H9 (cell line): ENCODE results near the gene HLF. TPM values are rescaled to one million over a fixed set of nuclear protein-coding genes. Genes with fewer than 3 reads are reported as not detected.

Experiments
- DNase-seq: peaks from one replicate; pipeline ENCODE4 v3.0.0-alpha.2; 2017
- H2AFZ ChIP-seq: one replicate; pipeline ENCODE4 v1.6.1; 2013; ENCODE audit warnings: mild to moderate bottlenecking, low read length, control low read depth, moderate library complexity
- H2AK5ac ChIP-seq: 2 replicates; pipeline ENCODE4 v1.6.1; 2013; ENCODE audit warnings: low read length, control low read depth, mixed read lengths; ENCODE audit not compliant: insufficient read length
- H2BK120ac ChIP-seq: one replicate; pipeline ENCODE4 v1.6.1; 2013; ENCODE audit warnings: low read depth, mild to moderate bottlenecking, low read length, control low read depth, inconsistent platforms; ENCODE audit not compliant: poor library complexity, severe bottlenecking
- H2BK12ac ChIP-seq: 2 replicates; pipeline ENCODE4 v1.6.1; 2013; ENCODE audit warnings: low read length, control low read depth, mixed read lengths, low read depth; ENCODE audit not compliant: insufficient read length
- H2BK15ac ChIP-seq: 2 replicates; pipeline ENCODE4 v1.6.1; 2013; ENCODE audit warnings: low read depth, low read length, control low read depth
- H2BK20ac ChIP-seq: one replicate; pipeline ENCODE4 v1.6.1; 2013; ENCODE audit warnings: low read depth, mild to moderate bottlenecking, low read length, control low read depth, inconsistent platforms; ENCODE audit not compliant: poor library complexity, severe bottlenecking
- H2BK5ac ChIP-seq: 2 replicates; pipeline ENCODE4 v1.6.1; 2013; ENCODE audit warnings: low read length, control low read depth, mixed read lengths; ENCODE audit not compliant: insufficient read length
- H3K14ac ChIP-seq: 2 replicates; pipeline ENCODE4 v1.6.1; 2013; ENCODE audit warnings: low read length, control low read depth; ENCODE audit not compliant: insufficient read depth
- H3K18ac ChIP-seq: 2 replicates; pipeline ENCODE4 v1.6.1; 2013; ENCODE audit warnings: low read depth, mild to moderate bottlenecking, mixed read lengths, low read length, control low read depth; ENCODE audit not compliant: insufficient read length
- H3K23ac ChIP-seq: 2 replicates; pipeline ENCODE4 v1.6.1; 2013; ENCODE audit warnings: low read length, control low read depth, mixed read lengths, low read depth; ENCODE audit not compliant: insufficient read length
- H3K23me2 ChIP-seq: 2 replicates; pipeline ENCODE4 v1.6.1; 2013; ENCODE audit warnings: low read depth, mild to moderate bottlenecking, mixed read lengths, low read length, control low read depth; ENCODE audit not compliant: insufficient read length, poor library complexity, severe bottlenecking
- H3K27ac ChIP-seq: 2 replicates; pipeline ENCODE4 v1.5.1; 2013; ENCODE audit warnings: low read length, control low read depth, mixed read lengths, low read depth; ENCODE audit not compliant: insufficient read length
- H3K27me3 ChIP-seq: 2 replicates; pipeline ENCODE4 v1.6.1; 2013; ENCODE audit warnings: low read length, control low read depth, inconsistent platforms; ENCODE audit not compliant: insufficient read depth
- H3K4ac ChIP-seq: 2 replicates; pipeline ENCODE4 v1.6.1; 2013; ENCODE audit warnings: low read depth, mild to moderate bottlenecking, control low read depth, inconsistent platforms, low read length, moderate library complexity
- H3K4me1 ChIP-seq: 2 replicates; pipeline ENCODE4 v1.6.1; 2013; ENCODE audit warnings: low read length, control low read depth, inconsistent platforms; ENCODE audit not compliant: insufficient read depth
- H3K4me2 ChIP-seq: 2 replicates; pipeline ENCODE4 v1.6.1; 2013; ENCODE audit warnings: low read length, control low read depth, mixed read lengths; ENCODE audit not compliant: insufficient read length, insufficient read depth
- H3K56ac ChIP-seq: 2 replicates; pipeline ENCODE4 v1.6.1; 2013; ENCODE audit warnings: low read depth, mild to moderate bottlenecking, mixed read lengths, low read length, control low read depth; ENCODE audit not compliant: insufficient read length
- H3K79me1 ChIP-seq: 2 replicates; pipeline ENCODE4 v1.6.1; 2013; ENCODE audit warnings: low read depth, mild to moderate bottlenecking, moderate library complexity, low read length, control low read depth, inconsistent platforms; ENCODE audit not compliant: insufficient read depth, poor library complexity, severe bottlenecking
- H3K79me2 ChIP-seq: 2 replicates; pipeline ENCODE4 v1.6.1; 2013; ENCODE audit warnings: low read length, control low read depth, inconsistent platforms; ENCODE audit not compliant: insufficient read depth
- H3K9ac ChIP-seq: 2 replicates; pipeline ENCODE4 v1.6.1; 2013; ENCODE audit warnings: low read length, control low read depth, mixed read lengths; ENCODE audit not compliant: insufficient read length; ENCODE audit errors: extremely low read depth
- H3K9me3 ChIP-seq: one replicate; pipeline ENCODE4 v1.6.1; 2013; ENCODE audit warnings: low read depth, low read length, inconsistent platforms; ENCODE audit not compliant: control insufficient read depth
- H3T11ph ChIP-seq: one replicate; pipeline ENCODE4 v1.6.1; 2013; ENCODE audit warnings: mild to moderate bottlenecking, low read length, control low read depth, inconsistent platforms
- H4K20me1 ChIP-seq: one replicate; pipeline ENCODE4 v1.6.1; 2013; ENCODE audit not compliant: control insufficient read depth, insufficient read length, insufficient read depth
- H4K5ac ChIP-seq: 2 replicates; pipeline ENCODE4 v1.6.1; 2013; ENCODE audit warnings: low read depth, mild to moderate bottlenecking, mixed read lengths, low read length, control low read depth; ENCODE audit not compliant: insufficient read length
- H4K8ac ChIP-seq: replicated peaks from 2 replicates; pipeline ENCODE4 v1.6.1; 2013; ENCODE audit warnings: low read length, control low read depth, mixed read lengths, low read depth; ENCODE audit not compliant: insufficient read length
- H4K91ac ChIP-seq: 2 replicates; pipeline ENCODE4 v1.6.1; 2013; ENCODE audit warnings: low read depth, mild to moderate bottlenecking, moderate library complexity, mixed read lengths, low read length, control low read depth; ENCODE audit not compliant: insufficient read length
- H3K27ac Mint-ChIP-seq, 3 experiments: 2 replicates in 2 of 3; 3 replicates in 1 of 3; pipeline ENCODE4 v1.8.0; 2020 to 2021; ENCODE audit warnings: mixed read lengths in 3 of 3, mild to moderate bottlenecking in 1 of 3, moderate library complexity in 1 of 3
- H3K27me3 Mint-ChIP-seq: 2 replicates; pipeline ENCODE4 v1.8.0; 2021; ENCODE audit warnings: low read depth, mild to moderate bottlenecking, moderate library complexity, mixed read lengths
- H3K36me3 Mint-ChIP-seq, 3 experiments: 2 replicates in 2 of 3; 3 replicates in 1 of 3; pipeline ENCODE4 v1.8.0; 2020 to 2021; ENCODE audit warnings: low read depth in 3 of 3, mixed read lengths in 3 of 3; ENCODE audit not compliant: insufficient read depth in 1 of 3
- H3K4me1 Mint-ChIP-seq, 2 experiments: 2 replicates each; pipeline ENCODE4 v1.8.0; 2020; ENCODE audit warnings: mixed read lengths in 2 of 2
- H3K4me3 Mint-ChIP-seq, 2 experiments: 2 replicates in 1 of 2; 3 replicates in 1 of 2; pipeline ENCODE4 v1.8.0; 2020 to 2021; ENCODE audit warnings: mild to moderate bottlenecking in 2 of 2, mixed read lengths in 2 of 2, moderate library complexity in 1 of 2
- H3K9me3 Mint-ChIP-seq, 2 experiments: 2 replicates in 1 of 2; 3 replicates in 1 of 2; pipeline ENCODE4 v1.8.0; 2020; ENCODE audit warnings: mild to moderate bottlenecking in 2 of 2, mixed read lengths in 2 of 2, moderate library complexity in 1 of 2
- WGBS: extraction: QIAGEN DNeasy Blood & Tissue Kit; methylation state at CpG from one replicate; pipeline ENCODE4 v1.1.7; 2013; ENCODE audit warnings: missing lambda C conversion rate, low lambda C conversion rate, mixed read lengths; ENCODE audit not compliant: insufficient read length; ENCODE audit errors: extremely low coverage; 5-methylcytosine and 5-hydroxymethylcytosine counted together
- total RNA-seq: library from RNA; stranded (reverse); gene quantifications from 2 replicates; pipeline ENCODE4 v1.2.1, GENCODE V29; 2021
- TF ChIP-seq, protein P1 (sequence below): fragments of 200-600 bp; sonication (generic); conservative IDR thresholded peaks from 3 replicates; pipeline ENCODE4 v1.8.0; 2021; ENCODE audit warnings: antibody characterized with exemption, mild to moderate bottlenecking

Gene HLF
- total RNA-seq, 1 experiment from 2014 or later: 0.17 TPM

DNA sequence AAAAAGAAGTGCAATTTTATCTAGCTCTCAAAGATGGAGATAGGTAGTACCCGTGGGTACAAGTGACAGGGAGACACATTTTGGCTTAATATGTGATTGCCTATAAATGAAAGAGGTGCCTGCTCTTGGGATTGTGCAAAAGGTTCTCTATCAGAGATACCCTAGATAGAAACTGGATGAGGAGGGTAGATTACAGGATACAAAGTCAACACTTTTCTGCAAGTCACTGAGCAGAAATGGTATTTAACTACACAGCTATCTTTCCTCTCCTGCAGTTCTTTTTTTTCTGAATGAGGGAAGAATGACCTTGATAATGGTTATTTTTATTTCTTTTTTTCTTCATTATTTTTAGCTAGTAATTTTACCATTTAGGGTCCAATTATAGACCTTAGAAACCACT is 89.2 kb downstream of the HLF start:
- no peak overlapping the region for H3K14ac ChIP-seq
- H3T11ph ChIP-seq: no peak overlapping the region
- no peak overlapping the region for H4K8ac ChIP-seq
- no peak overlapping the region for H2BK12ac ChIP-seq
- no peaks in the 10 kb centered on the region for H3K4me1 ChIP-seq
- H2AK5ac ChIP-seq: no peak overlapping the region
- no peaks in the 10 kb centered on the region for H4K20me1 ChIP-seq
- Mint-ChIP-seq H3K27me3 (no peaks in the 10 kb centered on the region), H3K4me1 (peaks cover 19 to 27% of the 10 kb centered on the region in 2 experiments), H3K4me3 (no peak overlapping the region), H3K27ac (no peak overlapping the region), H3K9me3 (peaks cover 2 to 5% of the 10 kb centered on the region in 2 experiments; a peak in 1 of 5 replicates), H3K36me3 (no peaks in the 10 kb centered on the region)
- H2BK20ac ChIP-seq: no peak overlapping the region
- no peaks in the 10 kb centered on the region for H3K79me1 ChIP-seq
- no peak overlapping the region for H3K56ac ChIP-seq
- no peak overlapping the region for H2BK120ac ChIP-seq
- H3K23ac ChIP-seq: no peak overlapping the region
- H2AFZ ChIP-seq: no peak overlapping the region
- H3K4me2 ChIP-seq: no peak overlapping the region
- no peak for DNase-seq
- TF ChIP-seq, protein P1, sequence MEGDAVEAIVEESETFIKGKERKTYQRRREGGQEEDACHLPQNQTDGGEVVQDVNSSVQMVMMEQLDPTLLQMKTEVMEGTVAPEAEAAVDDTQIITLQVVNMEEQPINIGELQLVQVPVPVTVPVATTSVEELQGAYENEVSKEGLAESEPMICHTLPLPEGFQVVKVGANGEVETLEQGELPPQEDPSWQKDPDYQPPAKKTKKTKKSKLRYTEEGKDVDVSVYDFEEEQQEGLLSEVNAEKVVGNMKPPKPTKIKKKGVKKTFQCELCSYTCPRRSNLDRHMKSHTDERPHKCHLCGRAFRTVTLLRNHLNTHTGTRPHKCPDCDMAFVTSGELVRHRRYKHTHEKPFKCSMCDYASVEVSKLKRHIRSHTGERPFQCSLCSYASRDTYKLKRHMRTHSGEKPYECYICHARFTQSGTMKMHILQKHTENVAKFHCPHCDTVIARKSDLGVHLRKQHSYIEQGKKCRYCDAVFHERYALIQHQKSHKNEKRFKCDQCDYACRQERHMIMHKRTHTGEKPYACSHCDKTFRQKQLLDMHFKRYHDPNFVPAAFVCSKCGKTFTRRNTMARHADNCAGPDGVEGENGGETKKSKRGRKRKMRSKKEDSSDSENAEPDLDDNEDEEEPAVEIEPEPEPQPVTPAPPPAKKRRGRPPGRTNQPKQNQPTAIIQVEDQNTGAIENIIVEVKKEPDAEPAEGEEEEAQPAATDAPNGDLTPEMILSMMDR: no peak
- H3K4ac ChIP-seq: no peak overlapping the region
- no peak overlapping the region for H3K18ac ChIP-seq
- no peak overlapping the region for H2BK5ac ChIP-seq
- no peaks in the 10 kb centered on the region for H3K79me2 ChIP-seq
- no peak overlapping the region for H4K5ac ChIP-seq
- no peaks in the 10 kb centered on the region for H3K27me3 ChIP-seq
- H4K91ac ChIP-seq: no peak overlapping the region
- WGBS: no CpG with 5 or more reads among the region's 1 CpG
- H3K9ac ChIP-seq: no peak overlapping the region
- no peak overlapping the region for H3K27ac ChIP-seq
- H3K23me2 ChIP-seq: no peaks in the 10 kb centered on the region
- H2BK15ac ChIP-seq: no peak overlapping the region
- no peaks in the 10 kb centered on the region for H3K9me3 ChIP-seq
